Liver (tissue), 9 donors: ENCODE measurements around the gene CAPZA2. TPM values are rescaled to one million over a fixed set of nuclear protein-coding genes. Genes with fewer than 3 reads are reported as not detected.

Source experiments
- DNase-seq: peaks from one replicate; pipeline ENCODE4 v3.0.0-alpha.2; 2017; ENCODE audit warnings: low spot score
- H3K27ac ChIP-seq, 2 donors: one replicate each; pipeline ENCODE4 v1.7.0; 2013; ENCODE audit warnings: inconsistent platforms in 2 of 2, low read length in 2 of 2, control low read depth in 1 of 2, low read depth in 1 of 2, mild to moderate bottlenecking in 1 of 2
- H3K27me3 ChIP-seq, 4 donors: one replicate each; pipeline versions ENCODE4 v1.6.1 to v1.7.0; 2013; ENCODE audit warnings: low read length in 3 of 4, inconsistent platforms in 1 of 4, mild to moderate bottlenecking in 1 of 4, moderate library complexity in 1 of 4; ENCODE audit not compliant: control insufficient read depth in 4 of 4, insufficient read depth in 4 of 4
- H3K36me3 ChIP-seq, 4 donors: one replicate each; pipeline versions ENCODE4 v1.6.1 to v1.7.0; 2013; ENCODE audit warnings: low read length in 3 of 4, mild to moderate bottlenecking in 3 of 4, low read depth in 1 of 4, moderate library complexity in 1 of 4; ENCODE audit not compliant: control insufficient read depth in 4 of 4, insufficient read depth in 3 of 4
- H3K4me1 ChIP-seq, 4 donors: one replicate each; pipeline versions ENCODE4 v1.6.1 to v1.7.0; 2013; ENCODE audit warnings: low read length in 3 of 4, mild to moderate bottlenecking in 3 of 4, moderate library complexity in 1 of 4; ENCODE audit not compliant: control insufficient read depth in 4 of 4, insufficient read depth in 4 of 4
- H3K4me3 ChIP-seq, 3 donors: one replicate each; pipeline versions ENCODE4 v1.6.1 to v1.7.0; 2013; ENCODE audit warnings: low read length in 3 of 3, control low read depth in 1 of 3, low read depth in 1 of 3, mild to moderate bottlenecking in 1 of 3
- H3K9ac ChIP-seq, 2 donors: one replicate each; pipeline ENCODE4 v1.7.0; 2013; ENCODE audit warnings: low read length in 2 of 2, mild to moderate bottlenecking in 2 of 2, moderate library complexity in 2 of 2, control low read depth in 1 of 2, low read depth in 1 of 2
- H3K9me3 ChIP-seq, 4 donors: one replicate each; pipeline versions ENCODE4 v1.6.1 to v1.7.0; 2013; ENCODE audit warnings: low read length in 3 of 4; ENCODE audit not compliant: control insufficient read depth in 4 of 4
- ATF3 ChIP-seq: IDR thresholded peaks from 2 replicates; pipeline ENCODE4 v1.6.1; 2016; ENCODE audit warnings: antibody characterized with exemption
- CTCF ChIP-seq: fragments of 150-350 bp; IDR thresholded peaks from 2 replicates; pipeline ENCODE4 v1.5.1; 2017; ENCODE audit warnings: improper control_type of control experiment, low read depth, low read length; ENCODE audit not compliant: missing input control
- EGR1 ChIP-seq, 2 donors: IDR thresholded peaks; 2 replicates each; pipeline ENCODE4 v1.6.1; 2016 to 2018; ENCODE audit warnings: antibody characterized with exemption in 2 of 2, low read depth in 2 of 2
- FOXA1 ChIP-seq: IDR thresholded peaks from 2 replicates; pipeline ENCODE4 v1.6.1; 2016; ENCODE audit warnings: antibody characterized with exemption
- FOXA2 ChIP-seq: IDR thresholded peaks from 2 replicates; pipeline ENCODE4 v1.6.1; 2016; ENCODE audit warnings: antibody characterized with exemption
- GABPA ChIP-seq, 2 donors: IDR thresholded peaks in 1 of 2; conservative IDR thresholded peaks in 1 of 2; 2 replicates each; pipeline ENCODE4 v1.6.1; 2016; ENCODE audit warnings: antibody characterized with exemption in 2 of 2, mild to moderate bottlenecking in 1 of 2, moderate library complexity in 1 of 2
- HNF4A ChIP-seq, 2 donors: conservative IDR thresholded peaks; 2 replicates each; pipeline ENCODE4 v1.6.1; 2016; ENCODE audit warnings: antibody characterized with exemption in 2 of 2, mild to moderate bottlenecking in 2 of 2
- HNF4G ChIP-seq: IDR thresholded peaks from 2 replicates; pipeline ENCODE4 v1.6.1; 2016; ENCODE audit warnings: antibody characterized with exemption
- JUND ChIP-seq, 2 donors: IDR thresholded peaks; 2 replicates each; pipeline ENCODE4 v1.6.1; 2016; ENCODE audit warnings: antibody characterized with exemption in 2 of 2
- MAX ChIP-seq: IDR thresholded peaks from 2 replicates; pipeline ENCODE4 v1.6.1; 2016; ENCODE audit warnings: antibody characterized with exemption
- NR2F2 ChIP-seq: IDR thresholded peaks from 2 replicates; pipeline ENCODE4 v1.6.1; 2016; ENCODE audit warnings: antibody characterized with exemption
- RAD21 ChIP-seq, 2 donors: IDR thresholded peaks; 2 replicates each; pipeline ENCODE4 v1.6.1; 2016; ENCODE audit warnings: antibody characterized with exemption in 2 of 2, mild to moderate bottlenecking in 2 of 2
- REST ChIP-seq: IDR thresholded peaks from 2 replicates; pipeline ENCODE4 v1.6.1; 2016; ENCODE audit warnings: antibody characterized with exemption, mild to moderate bottlenecking
- RXRA ChIP-seq, 2 donors: IDR thresholded peaks; 2 replicates each; pipeline ENCODE4 v1.6.1; 2017 to 2018; ENCODE audit warnings: antibody characterized with exemption in 2 of 2, mild to moderate bottlenecking in 1 of 2
- SP1 ChIP-seq: IDR thresholded peaks from 2 replicates; pipeline ENCODE4 v1.6.1; 2018; ENCODE audit warnings: antibody characterized with exemption, mild to moderate bottlenecking
- TAF1 ChIP-seq: conservative IDR thresholded peaks from 2 replicates; pipeline ENCODE4 v1.6.1; 2016; ENCODE audit warnings: antibody characterized with exemption, mild to moderate bottlenecking
- YY1 ChIP-seq: IDR thresholded peaks from 2 replicates; pipeline ENCODE4 v1.6.1; 2016; ENCODE audit warnings: antibody characterized with exemption, mild to moderate bottlenecking
- ZBTB33 ChIP-seq: IDR thresholded peaks from 2 replicates; pipeline ENCODE4 v1.6.1; 2016; ENCODE audit warnings: antibody characterized with exemption
- WGBS: extraction: QIAGEN DNeasy Blood & Tissue Kit; methylation state at CpG from one replicate; pipeline ENCODE4 v1.1.7; 2013; 5-methylcytosine and 5-hydroxymethylcytosine counted together
- polyA plus RNA-seq, 2 donors: library from polyadenylated mRNA; stranded (reverse) in 1 of 2; unstranded in 1 of 2; fragments of 200-250 nt in 1 of 2; fragments of >200 nt in 1 of 2; fragmentation: Nextera tagmentation in 1 of 2; extraction: Ambion mirVana in 1 of 2; gene quantifications; one replicate each; pipeline versions ENCODE4 v1.2.1 to v1.2.3, GENCODE V29; 2013 to 2015
- total RNA-seq, 2 donors: library from RNA; depleted of rRNA; stranded (reverse); fragments of >200 nt; gene quantifications; one replicate each; pipeline ENCODE4 v1.2.3, GENCODE V29; 2014
- donor health status: healthy.
- donor health status: healthy.
- donor health status: healthy.
- donor health status: healthy.
- donor health status: healthy.

CAPZA2 gene
- total and polyA plus RNA-seq, 4 donors = 45.1 to 90.0 (median 69.1) TPM

GRCh38 chr7:116840256-116840655, 22.1 kb upstream of the CAPZA2 start:
- no peaks in the 10 kb centered on the region for H3K27me3 ChIP-seq
- no peak overlapping the region for H3K27ac ChIP-seq
- no peak overlapping the region for H3K4me3 ChIP-seq
- H3K9me3 ChIP-seq = no peaks in the 10 kb centered on the region
- H3K36me3 ChIP-seq = peaks cover 0 to 17% (median 8%) of the 10 kb centered on the region in 4 donors
- WGBS = 60% methylated on average over 5 of the region's 5 CpGs
- DNase-seq = no peak
- H3K4me1 ChIP-seq = peaks cover 0 to under 1% (median 0%) of the 10 kb centered on the region in 4 donors
- no peak for TF ChIP-seq GABPA (IDR thresholded peaks at IDR 0.05 in 1 of 2, conservative IDR thresholded peaks at IDR 0.05 in 1 of 2)
- TF ChIP-seq YY1 = no peak
- TF ChIP-seq JUND (IDR thresholded peaks at IDR 0.05) = no peak
- no peak overlapping the region for H3K9ac ChIP-seq

- H3K4me1 ChIP-seq = no peaks in the 10 kb centered on the region
- no peak for TF ChIP-seq FOXA1
- no peak for TF ChIP-seq NR2F2
- TF ChIP-seq JUND (IDR thresholded peaks at IDR 0.05) = no peak
- TF ChIP-seq MAX = no peak
- no peak for TF ChIP-seq RXRA (IDR thresholded peaks at IDR 0.05)
- no peak for TF ChIP-seq HNF4A (conservative IDR thresholded peaks at IDR 0.05)
- no peak for TF ChIP-seq REST
- TF ChIP-seq ATF3 = no peak
- TF ChIP-seq HNF4G = no peak
- TF ChIP-seq SP1 = no peak
- TF ChIP-seq FOXA2 = no peak
- no peak for TF ChIP-seq EGR1 (IDR thresholded peaks at IDR 0.05; ENCODE audit: low read depth in 2 of 2)
- no peak for TF ChIP-seq YY1
- no peak for TF ChIP-seq TAF1
- TF ChIP-seq RAD21 (IDR thresholded peaks at IDR 0.05) = no peak
- TF ChIP-seq ZBTB33 = no peak
- TF ChIP-seq CTCF = no peak
- TF ChIP-seq GABPA (IDR thresholded peaks at IDR 0.05 in 1 of 2, conservative IDR thresholded peaks at IDR 0.05 in 1 of 2) = no peak
- no peak overlapping the region for H3K27ac ChIP-seq
- H3K9ac ChIP-seq = no peak overlapping the region
- H3K27me3 ChIP-seq = no peaks in the 10 kb centered on the region
- WGBS = 82% methylated on average over 1 of the region's 1 CpG
- no peak for DNase-seq
- peaks cover 0 to 17% (median 4%) of the 10 kb centered on the region in 4 donors for H3K36me3 ChIP-seq
- no peaks in the 10 kb centered on the region for H3K9me3 ChIP-seq
- no peak overlapping the region for H3K4me3 ChIP-seq
Measured at GRCh38 chr7:116842371-116842770, 20.0 kb upstream of the CAPZA2 start.
